ENCODE measurements around the gene C19orf85.

C19orf85 gene

GRCh38 chr19:55473225-55474012 lies 8.9 kb upstream of the C19orf85 start (continued):
- TF ChIP-seq, protein P1, sequence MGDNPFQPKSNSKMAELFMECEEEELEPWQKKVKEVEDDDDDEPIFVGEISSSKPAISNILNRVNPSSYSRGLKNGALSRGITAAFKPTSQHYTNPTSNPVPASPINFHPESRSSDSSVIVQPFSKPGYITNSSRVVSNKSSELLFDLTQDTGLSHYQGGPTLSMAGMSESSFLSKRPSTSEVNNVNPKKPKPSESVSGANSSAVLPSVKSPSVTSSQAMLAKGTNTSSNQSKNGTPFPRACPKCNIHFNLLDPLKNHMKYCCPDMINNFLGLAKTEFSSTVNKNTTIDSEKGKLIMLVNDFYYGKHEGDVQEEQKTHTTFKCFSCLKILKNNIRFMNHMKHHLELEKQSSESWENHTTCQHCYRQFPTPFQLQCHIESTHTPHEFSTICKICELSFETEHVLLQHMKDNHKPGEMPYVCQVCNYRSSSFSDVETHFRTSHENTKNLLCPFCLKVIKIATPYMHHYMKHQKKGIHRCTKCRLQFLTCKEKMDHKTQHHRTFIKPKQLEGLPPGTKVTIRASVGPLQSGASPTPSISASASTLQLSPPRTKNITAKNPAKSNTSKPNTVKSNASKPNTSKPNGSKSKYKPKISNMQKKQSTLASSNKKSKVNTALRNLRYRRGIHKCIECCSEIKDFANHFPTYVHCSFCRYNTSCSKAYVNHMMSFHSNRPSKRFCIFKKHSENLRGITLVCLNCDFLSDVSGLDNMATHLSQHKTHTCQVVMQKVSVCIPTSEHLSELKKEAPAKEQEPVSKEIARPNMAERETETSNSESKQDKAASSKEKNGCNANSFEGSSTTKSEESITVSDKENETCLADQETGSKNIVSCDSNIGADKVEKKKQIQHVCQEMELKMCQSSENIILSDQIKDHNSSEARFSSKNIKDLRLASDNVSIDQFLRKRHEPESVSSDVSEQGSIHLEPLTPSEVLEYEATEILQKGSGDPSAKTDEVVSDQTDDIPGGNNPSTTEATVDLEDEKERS (tag by site-specific recombination; IDR thresholded peaks at IDR 0.05) = no peak
- TF ChIP-seq ZIC2 (tag by site-specific recombination; IDR thresholded peaks at IDR 0.05) = peak; percentile 89
- TF ChIP-seq SCRT2 (tag by site-specific recombination; IDR thresholded peaks at IDR 0.05) = no peak
- TF ChIP-seq GLIS1 (tag by site-specific recombination; IDR thresholded peaks at IDR 0.05) = peak; percentile 74
- TF ChIP-seq ZNF138 (tag by site-specific recombination; IDR thresholded peaks at IDR 0.05; ENCODE audit: borderline replicate concordance) = no peak
- no peak for TF ChIP-seq PATZ1 (tag by site-specific recombination; IDR thresholded peaks at IDR 0.05)
- no peak for TF ChIP-seq ZNF416 (tag by site-specific recombination; IDR thresholded peaks at IDR 0.05)
- TF ChIP-seq ZNF510 (tag by site-specific recombination; IDR thresholded peaks at IDR 0.05; ENCODE audit: insufficient replicate concordance) = no peak
- no peak for TF ChIP-seq ZNF549 (tag by site-specific recombination; IDR thresholded peaks at IDR 0.05)
- no peak for TF ChIP-seq SETDB1 (IDR thresholded peaks at IDR 0.05; ENCODE audit: insufficient read length, low read length)

DNA sequence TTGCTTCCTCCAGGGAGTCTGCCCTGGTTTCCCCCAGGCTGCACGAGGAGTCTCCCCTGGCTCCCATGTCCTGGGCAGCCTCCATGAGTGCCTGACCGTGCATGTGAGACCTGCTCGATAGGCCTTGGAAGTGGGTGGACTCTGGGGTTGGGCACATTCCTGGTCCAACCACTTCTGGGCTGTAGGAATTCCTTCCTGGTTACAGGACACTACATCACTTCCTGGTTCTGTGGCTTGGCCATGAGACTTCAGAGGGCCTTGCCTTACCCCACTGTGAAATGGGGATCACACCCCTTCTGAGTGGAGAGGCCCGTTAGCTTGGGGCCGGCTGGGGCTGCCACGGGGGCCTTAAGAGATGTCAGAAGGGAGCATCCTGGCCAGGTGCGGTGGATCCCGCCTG lies 7.9 kb upstream of the C19orf85 start:
- H3K4me1 ChIP-seq (ENCODE audit: control insufficient read depth, insufficient read depth, low read length) = peaks cover 2% of the 10 kb centered on the region; the same call in 1 of the 2 replicates
- H3K36me3 ChIP-seq (ENCODE audit: control insufficient read depth in 2 of 2, insufficient read depth in 1 of 2, low read length in 2 of 2) = no peaks in the 10 kb centered on the region
- ChIA-PET POLR2A (no interaction called here), CTCF (interaction anchor here (0.7 kb wide), 1 partner anchor 200 kb away, joined by 3 read pairs; no protein-coding TSS in a partner anchor)
- H3K27ac ChIP-seq (ENCODE audit: extremely low read depth, low read depth, low read length) = no peak overlapping the region
- no peak overlapping the region for H3K4me3 ChIP-seq (ENCODE audit: low read depth, low read length)
- H3K9me3 ChIP-seq (ENCODE audit: control insufficient read depth, insufficient read depth, low read depth, low read length) = no peaks in the 10 kb centered on the region
- TF ChIP-seq ZNF585B (tag by site-specific recombination; IDR thresholded peaks at IDR 0.05) (no peak), ZNF776 (tag by site-specific recombination; IDR thresholded peaks at IDR 0.05; ENCODE audit: borderline replicate concordance) (no peak), ZFP3 (tag by site-specific recombination; IDR thresholded peaks at IDR 0.05; ENCODE audit: low read depth) (no peak), ZNF426 (tag by site-specific recombination; IDR thresholded peaks at IDR 0.05) (no peak), ZNF184 (tag by site-specific recombination; IDR thresholded peaks at IDR 0.05) (no peak), ZNF473 (tag by site-specific recombination; IDR thresholded peaks at IDR 0.05) (no peak)

DNA sequence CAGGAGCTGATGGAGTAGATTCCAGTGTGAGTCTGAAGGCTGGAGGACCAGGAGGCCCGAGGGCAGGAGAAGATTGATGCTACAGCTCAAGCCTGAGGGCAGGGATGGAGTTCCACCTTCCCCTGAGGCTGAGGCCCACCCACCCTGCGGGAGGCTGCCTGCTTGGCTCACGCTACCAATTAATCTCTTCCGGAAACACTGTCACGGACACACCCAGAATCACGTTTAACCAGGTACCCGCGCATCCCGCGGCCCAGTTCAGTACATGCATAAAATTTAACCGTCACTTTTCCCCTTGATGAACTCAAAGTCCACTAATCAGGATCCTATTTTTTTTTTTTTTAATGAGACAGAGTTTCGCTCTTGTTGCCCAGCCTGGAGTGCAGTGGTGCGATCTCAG lies 6.7 kb upstream of the C19orf85 start:
- ChIA-PET CTCF (interaction anchor here (0.8 to 1.5 kb wide), 2 partner anchors 33 to 161 kb away, joined by 3 to 13 read pairs; no protein-coding TSS in a partner anchor), POLR2A (interaction anchor here (1.2 kb wide), 1 partner anchor 10 kb away, joined by 4 read pairs; the partner anchor contains the start of gene ISOC2)
- Histone ChIP-seq H3K4me3 (ENCODE audit: low read depth, low read length) (no peak overlapping the region), H3K36me3 (ENCODE audit: control insufficient read depth in 2 of 2, insufficient read depth in 1 of 2, low read length in 2 of 2) (no peaks in the 10 kb centered on the region), H3K27ac (ENCODE audit: extremely low read depth, low read depth, low read length) (no peak overlapping the region), H3K4me1 (ENCODE audit: control insufficient read depth, insufficient read depth, low read length) (0 out of 2 replicates have a peak, but pooled peaks cover 2% of the 10 kb centered on the region), H3K9me3 (ENCODE audit: control insufficient read depth, insufficient read depth, low read depth, low read length) (no peaks in the 10 kb centered on the region)
- TF ChIP-seq ZFP3 (tag by site-specific recombination; IDR thresholded peaks at IDR 0.05; ENCODE audit: low read depth) (no peak), SP2 (tag by site-specific recombination; IDR thresholded peaks at IDR 0.05) (peak; percentile 6; the same call in 1 of the 2 replicates), ZNF692 (tag by site-specific recombination; IDR thresholded peaks at IDR 0.05) (no peak), ZNF10 (tag by site-specific recombination; IDR thresholded peaks at IDR 0.05) (0 out of 2 replicates have a peak, but pooled peaks have one; percentile 37), ZNF132 (tag by site-specific recombination; IDR thresholded peaks at IDR 0.05; ENCODE audit: borderline replicate concordance) (no peak), ZNF624 (tag by site-specific recombination; IDR thresholded peaks at IDR 0.05) (no peak)
